Thyroid gland (tissue), 4 donors: ENCODE data around the gene FRAS1. TPM values are rescaled to one million over a fixed set of nuclear protein-coding genes. Genes with fewer than 3 reads are reported as not detected.

Experiments used
- DNase-seq, 2 donors: peaks; one replicate each; pipeline ENCODE4 v3.0.0-alpha.2; 2019
- H3K27ac ChIP-seq, 3 donors: fragments of 200-600 bp; sonication (generic); 1 replicate in 2 of 3; 2 replicates in 1 of 3; pipeline ENCODE4 v1.5.1; 2016 to 2019; ENCODE audit warnings: mild to moderate bottlenecking in 1 of 3, moderate library complexity in 1 of 3
- H3K27me3 ChIP-seq: fragments of 200-600 bp; sonication (generic); one replicate; pipeline ENCODE4 v1.5.1; 2019
- H3K36me3 ChIP-seq, 2 donors: fragments of 200-600 bp; sonication (generic); one replicate each; pipeline ENCODE4 v1.5.1; 2016 to 2019
- H3K4me1 ChIP-seq, 2 donors: fragments of 200-600 bp; sonication (generic); one replicate each; pipeline ENCODE4 v1.5.1; 2017 to 2019
- H3K4me3 ChIP-seq, 3 donors: fragments of 200-600 bp; sonication (generic); replicated peaks in 1 of 3; 1 replicate in 2 of 3; 2 replicates in 1 of 3; pipeline ENCODE4 v1.5.1; 2016; ENCODE audit warnings: mild to moderate bottlenecking in 1 of 3
- H3K9me3 ChIP-seq: fragments of 200-600 bp; sonication (generic); one replicate; pipeline ENCODE4 v1.5.1; 2017
- POLR2A ChIP-seq, 2 donors: fragments of 450-650 bp; IDR thresholded peaks; one replicate each; pipeline ENCODE4 v1.6.1; 2017; ENCODE audit warnings: antibody characterized with exemption in 2 of 2, mild to moderate bottlenecking in 2 of 2, moderate library complexity in 1 of 2
- WGBS, 2 donors: methylation state at CpG; one replicate each; pipeline ENCODE4 v1.1.5; 2017; 5-methylcytosine and 5-hydroxymethylcytosine counted together
- intact Hi-C: fragments of 100-400 bp; cut with DNase I; formaldehyde crosslinking; loops from one replicate; pipeline ENCODE4 v1.15.1; 2023
- total RNA-seq, 4 donors: library from RNA; depleted of rRNA; stranded (reverse); fragments of >200 nt; gene quantifications; one replicate each; pipeline ENCODE4 v1.2.3, GENCODE V29; 2016
- TF ChIP-seq, protein P1 (sequence below), 6 experiments: fragments of 200-600 bp in 3 of 6; fragments of 450-650 bp in 3 of 6; sonication (generic) in 3 of 6; IDR thresholded peaks; one replicate each; pipeline ENCODE4 v1.5.1; 2016 to 2019; ENCODE audit warnings: antibody characterized with exemption in 6 of 6, mild to moderate bottlenecking in 2 of 6, inconsistent platforms in 1 of 6, moderate library complexity in 1 of 6

The FRAS1 gene
- total RNA-seq, 4 donors from 2014 or later, result 25.4 to 42.3 (median 31.7) TPM

DNA sequence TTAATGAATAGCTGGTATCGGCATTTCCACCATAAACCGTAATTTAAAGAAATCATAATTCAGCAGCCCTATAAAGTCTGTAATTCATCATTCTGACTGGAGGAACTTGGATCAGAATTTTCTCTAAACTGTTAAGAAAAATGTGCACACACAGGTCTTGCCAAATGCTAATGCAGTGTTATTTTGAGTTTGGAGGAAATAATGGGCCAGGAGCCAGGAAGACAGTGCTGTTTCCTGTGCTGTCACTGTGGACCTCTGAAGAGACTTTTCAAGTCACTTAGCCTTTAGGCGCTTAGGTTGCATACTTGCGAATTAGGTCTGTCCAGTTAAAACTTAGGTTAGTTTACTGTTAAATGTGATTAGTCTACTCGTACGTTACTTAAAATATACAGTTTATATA, 357.0 kb downstream of the FRAS1 start:
- TF ChIP-seq, protein P1, sequence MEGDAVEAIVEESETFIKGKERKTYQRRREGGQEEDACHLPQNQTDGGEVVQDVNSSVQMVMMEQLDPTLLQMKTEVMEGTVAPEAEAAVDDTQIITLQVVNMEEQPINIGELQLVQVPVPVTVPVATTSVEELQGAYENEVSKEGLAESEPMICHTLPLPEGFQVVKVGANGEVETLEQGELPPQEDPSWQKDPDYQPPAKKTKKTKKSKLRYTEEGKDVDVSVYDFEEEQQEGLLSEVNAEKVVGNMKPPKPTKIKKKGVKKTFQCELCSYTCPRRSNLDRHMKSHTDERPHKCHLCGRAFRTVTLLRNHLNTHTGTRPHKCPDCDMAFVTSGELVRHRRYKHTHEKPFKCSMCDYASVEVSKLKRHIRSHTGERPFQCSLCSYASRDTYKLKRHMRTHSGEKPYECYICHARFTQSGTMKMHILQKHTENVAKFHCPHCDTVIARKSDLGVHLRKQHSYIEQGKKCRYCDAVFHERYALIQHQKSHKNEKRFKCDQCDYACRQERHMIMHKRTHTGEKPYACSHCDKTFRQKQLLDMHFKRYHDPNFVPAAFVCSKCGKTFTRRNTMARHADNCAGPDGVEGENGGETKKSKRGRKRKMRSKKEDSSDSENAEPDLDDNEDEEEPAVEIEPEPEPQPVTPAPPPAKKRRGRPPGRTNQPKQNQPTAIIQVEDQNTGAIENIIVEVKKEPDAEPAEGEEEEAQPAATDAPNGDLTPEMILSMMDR (IDR thresholded peaks at IDR 0.05), result no peak
- no peak for TF ChIP-seq POLR2A (IDR thresholded peaks at IDR 0.05)
- no peaks in the 10 kb centered on the region for H3K9me3 ChIP-seq
- WGBS, 2 donors, result 66 to 78% methylated on average over 6 of the region's 6 CpGs
- H3K4me1 ChIP-seq, result no peaks in the 10 kb centered on the region
- intact Hi-C loops, result no loop called here
- H3K27me3 ChIP-seq, result no peaks in the 10 kb centered on the region
- H3K27ac ChIP-seq, result no peak overlapping the region
- peaks cover 0 to 2% of the 10 kb centered on the region in 2 donors for H3K36me3 ChIP-seq
- no peak for DNase-seq
- H3K4me3 ChIP-seq, result no peak overlapping the region

DNA sequence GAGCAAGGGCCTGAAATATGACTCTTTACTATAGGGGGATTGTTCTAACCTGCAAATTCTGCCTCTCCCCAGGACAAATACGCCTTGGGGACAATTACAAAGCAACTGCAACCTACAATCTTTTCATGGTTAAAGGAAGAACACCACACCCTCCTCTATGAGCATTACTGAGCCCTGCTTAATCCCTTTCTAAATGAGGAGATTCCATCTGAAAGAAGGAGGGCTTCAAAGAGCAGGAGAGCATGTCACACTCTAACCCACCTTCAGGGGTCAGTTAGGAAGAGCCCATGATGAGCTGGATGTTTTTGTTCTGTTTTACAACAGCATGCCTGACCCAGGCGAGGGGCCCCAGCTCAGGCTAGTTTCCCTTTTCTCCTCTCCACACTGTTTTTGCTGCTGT, 360.5 kb downstream of the FRAS1 start:
- DNase-seq, result no peak
- H3K4me3 ChIP-seq, result no peak overlapping the region
- TF ChIP-seq, protein P1 (IDR thresholded peaks at IDR 0.05), result no peak
- no peak for TF ChIP-seq POLR2A (IDR thresholded peaks at IDR 0.05)
- no peaks in the 10 kb centered on the region for H3K9me3 ChIP-seq
- no peak overlapping the region for H3K27ac ChIP-seq
- no peaks in the 10 kb centered on the region for H3K27me3 ChIP-seq
- no peaks in the 10 kb centered on the region for H3K4me1 ChIP-seq
- 90 to 94% methylated on average over 2 of the region's 2 CpGs for WGBS, 2 donors
- no peaks in the 10 kb centered on the region for H3K36me3 ChIP-seq
- intact Hi-C loops, result no loop called here

DNA sequence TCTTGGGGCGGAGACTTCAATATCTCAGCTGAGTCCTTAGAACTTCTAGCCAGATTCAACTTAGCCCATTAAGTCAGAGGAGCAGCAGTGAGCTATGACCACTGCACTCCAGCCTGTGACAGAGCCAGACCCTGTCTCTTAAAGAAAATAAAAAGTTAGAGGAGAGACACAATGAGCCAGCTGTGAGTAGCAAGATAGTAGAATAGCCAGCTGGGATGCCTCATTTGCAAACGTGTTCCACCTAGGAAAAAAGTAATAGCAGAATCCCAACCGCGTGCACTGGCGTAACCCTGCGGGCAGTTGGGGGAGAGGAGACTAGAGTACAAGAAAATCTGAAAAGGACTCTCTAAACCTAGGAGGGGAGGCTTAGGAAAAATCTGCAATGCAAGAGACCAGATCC, 361.3 kb downstream of the FRAS1 start:
- intact Hi-C loops, result no loop called here
- Histone ChIP-seq H3K27ac (no peak overlapping the region), H3K36me3 (no peaks in the 10 kb centered on the region), H3K4me1 (no peaks in the 10 kb centered on the region), H3K27me3 (no peaks in the 10 kb centered on the region), H3K9me3 (no peaks in the 10 kb centered on the region), H3K4me3 (no peak overlapping the region)
- 84 to 86% methylated on average over 6 of the region's 6 CpGs for WGBS, 2 donors
- TF ChIP-seq, protein P1 (IDR thresholded peaks at IDR 0.05), result no peak
- no peak for TF ChIP-seq POLR2A (IDR thresholded peaks at IDR 0.05)
- no peak for DNase-seq

DNA sequence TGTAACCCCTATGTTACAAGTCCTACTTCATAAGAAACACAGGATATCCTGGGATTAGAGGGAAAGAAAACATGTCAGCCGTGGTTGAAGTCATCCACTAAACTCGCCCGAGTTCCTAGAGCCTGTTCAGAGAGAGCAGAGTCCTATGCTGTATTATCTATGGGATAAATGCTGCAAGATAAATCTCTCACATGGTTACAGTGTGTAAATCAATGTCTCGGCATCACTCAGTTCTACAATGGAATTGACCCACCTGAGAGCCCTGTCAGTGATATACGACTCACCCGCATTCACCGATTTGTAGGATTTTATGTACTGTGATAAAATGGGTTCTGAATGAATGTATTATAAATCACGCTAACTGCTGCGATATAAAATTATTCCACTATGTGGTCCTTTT, 366.7 kb downstream of the FRAS1 start:
- intact Hi-C loops, result no loop called here
- no peaks in the 10 kb centered on the region for H3K27me3 ChIP-seq
- no peaks in the 10 kb centered on the region for H3K9me3 ChIP-seq
- H3K36me3 ChIP-seq, result no peaks in the 10 kb centered on the region
- DNase-seq, result no peak
- H3K4me3 ChIP-seq, result no peak overlapping the region
- no peaks in the 10 kb centered on the region for H3K4me1 ChIP-seq
- no peak for TF ChIP-seq POLR2A (IDR thresholded peaks at IDR 0.05)
- TF ChIP-seq, protein P1 (IDR thresholded peaks at IDR 0.05), result no peak
- no peak overlapping the region for H3K27ac ChIP-seq
- 91 to 94% methylated on average over 9 of the region's 9 CpGs for WGBS, 2 donors

DNA sequence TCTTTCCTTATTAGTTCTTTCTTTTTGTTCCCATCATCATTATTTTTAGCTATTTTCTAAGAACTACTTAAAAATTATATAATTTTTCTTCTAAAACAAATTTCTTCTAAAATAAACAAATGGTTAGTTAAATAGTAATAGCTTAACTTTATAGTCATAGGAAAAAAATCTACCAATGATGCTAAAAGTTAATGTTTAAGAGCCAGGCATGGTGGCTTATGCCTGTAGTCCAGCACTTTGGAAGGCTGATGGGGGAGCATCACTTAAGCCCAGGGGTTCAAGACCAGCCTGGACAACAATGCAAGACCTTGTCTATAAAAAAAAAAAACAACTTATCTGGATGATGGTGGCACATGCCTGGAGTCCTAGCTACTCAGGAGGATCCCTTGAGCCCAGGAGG, 367.3 kb downstream of the FRAS1 start:
- no peaks in the 10 kb centered on the region for H3K36me3 ChIP-seq
- no peaks in the 10 kb centered on the region for H3K9me3 ChIP-seq
- H3K4me1 ChIP-seq, result no peaks in the 10 kb centered on the region
- no peak overlapping the region for H3K27ac ChIP-seq
- no peaks in the 10 kb centered on the region for H3K27me3 ChIP-seq
- intact Hi-C loops, result no loop called here
- no peak overlapping the region for H3K4me3 ChIP-seq
- TF ChIP-seq, protein P1 (IDR thresholded peaks at IDR 0.05), result no peak
- no peak for TF ChIP-seq POLR2A (IDR thresholded peaks at IDR 0.05)
- DNase-seq, result no peak
